Activated CD4-positive, CD25-positive, alpha-beta regulatory T cell treated with anti-CD3 and anti-CD28 coated beads, Interleukin-2, amount 50 U/mL, for 72 hours (primary cell): ENCODE measurements around the gene FAM168A.
"Not testable (repeated sequence)": the region's sequence is repeated elsewhere in the genome, so short reads cannot be mapped to it uniquely, and the experiment has no call there.

Experiments
- DNase-seq: peaks from one replicate; pipeline ENCODE4 v3.0.0; 2021

Gene FAM168A

DNA sequence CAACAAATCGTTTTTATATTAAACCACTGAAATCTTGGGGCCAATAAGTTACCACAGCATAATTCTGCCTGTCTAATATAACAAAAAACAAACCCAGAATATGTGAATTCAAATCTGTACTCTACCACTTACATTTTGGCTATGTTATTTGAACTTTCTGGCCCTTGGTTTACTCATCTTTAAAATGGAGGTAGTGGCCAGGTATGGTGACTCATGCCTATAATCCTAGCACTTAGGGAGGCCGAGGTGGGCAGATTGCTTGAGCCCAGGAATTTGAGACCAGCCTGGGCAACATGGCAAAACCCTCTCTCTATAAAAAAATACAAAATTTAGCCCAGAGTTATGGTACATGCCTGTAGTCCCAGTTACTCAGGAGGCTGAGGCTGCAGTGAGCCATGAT is 84.2 kb downstream of the FAM168A start:
- no peak for DNase-seq

GRCh38 chr11:73510877-73511276 is 87.0 kb downstream of the FAM168A start:
- DNase-seq: no peak

GRCh38 chr11:73510106-73510505 is 87.8 kb downstream of the FAM168A start:
- no peak for DNase-seq

- no peak for DNase-seq
Observed at GRCh38 chr11:73509188-73509587, 88.7 kb downstream of the FAM168A start.

DNA sequence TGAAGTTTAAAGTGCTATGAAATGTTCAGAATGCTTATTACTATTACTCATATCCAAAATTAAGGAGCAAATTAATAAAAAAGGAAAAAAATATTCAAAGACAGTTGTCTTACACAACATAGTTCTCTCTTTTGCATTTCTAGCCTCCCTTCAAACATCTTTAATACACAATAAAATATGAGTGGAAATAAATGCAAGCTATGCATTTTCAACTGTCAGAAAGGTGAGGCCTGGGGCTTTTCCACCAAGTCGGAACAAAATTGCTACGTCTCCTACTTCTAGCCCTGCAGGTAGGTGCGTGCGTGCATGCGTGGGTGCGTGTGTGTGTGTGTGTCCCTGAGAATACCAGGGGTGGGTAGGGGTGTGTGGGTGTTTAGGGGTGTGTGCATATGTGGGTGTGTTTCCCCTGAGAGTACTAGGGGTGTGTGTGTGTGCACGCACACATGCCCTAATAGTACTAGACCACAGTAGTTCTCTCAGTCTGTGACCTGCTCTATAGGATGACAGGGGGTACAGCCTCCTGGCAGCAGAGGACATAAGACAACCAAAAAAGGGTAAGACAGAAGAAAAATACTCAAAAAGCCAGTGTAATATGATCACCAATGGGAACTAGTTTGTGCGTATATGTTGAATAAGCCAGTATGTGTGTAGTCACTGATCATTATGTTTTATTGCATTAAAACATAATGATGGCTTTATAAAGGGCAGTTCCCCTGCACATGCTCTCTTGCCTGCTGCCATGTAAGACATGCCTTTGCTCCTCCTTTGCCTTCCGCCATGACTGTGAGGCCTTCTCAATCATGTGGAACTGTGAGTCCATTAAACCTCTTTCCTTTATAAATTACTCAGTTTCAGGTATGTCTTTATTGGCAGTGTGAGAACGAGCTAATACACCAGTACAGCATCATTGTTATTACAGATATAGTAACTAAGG is 89.4 kb downstream of the FAM168A start:
- DNase-seq: no peak

DNA sequence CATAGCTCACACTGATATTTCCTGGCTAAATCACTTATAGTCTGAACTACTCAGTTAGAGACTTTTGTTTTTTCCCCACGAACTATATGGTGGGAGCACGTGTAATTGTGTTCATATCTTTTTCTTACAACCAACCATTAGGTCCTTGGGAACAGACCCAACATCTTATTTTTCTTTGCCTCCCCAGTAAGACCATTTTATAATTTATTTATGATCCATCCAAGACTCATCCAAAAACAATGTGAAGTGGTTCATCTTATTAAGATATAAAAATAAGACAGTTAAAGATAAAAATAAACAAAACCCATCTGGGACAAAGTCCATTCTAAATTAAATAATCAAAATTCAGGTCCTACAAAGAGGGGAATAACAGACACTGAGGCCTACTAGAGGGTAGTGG is 90.8 kb downstream of the FAM168A start:
- no peak for DNase-seq

DNA sequence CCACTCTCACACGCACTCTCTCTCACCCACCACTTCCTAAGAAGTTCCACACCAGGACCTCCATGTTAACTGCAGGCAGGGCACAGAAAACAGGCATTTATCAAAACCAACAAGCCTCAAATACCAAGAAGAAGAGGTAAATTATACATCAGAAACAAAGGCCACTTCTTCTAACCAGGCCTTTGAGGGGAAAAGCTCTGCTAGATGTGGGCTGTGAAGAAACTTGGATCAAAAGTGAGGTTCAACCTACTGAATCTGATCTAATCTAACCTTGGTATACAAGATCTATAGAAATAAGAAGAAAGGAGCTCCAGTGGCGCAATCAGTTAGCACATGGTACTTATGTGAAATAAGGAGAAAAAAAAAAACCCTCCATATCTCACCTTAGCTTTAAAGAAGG is 91.9 kb downstream of the FAM168A start:
- no peak for DNase-seq

- no peak for DNase-seq
Observed at GRCh38 chr11:73498343-73498742, 99.6 kb downstream of the FAM168A start.

- no peak for DNase-seq
Observed at GRCh38 chr11:73496134-73496533, 101.8 kb downstream of the FAM168A start.

DNA sequence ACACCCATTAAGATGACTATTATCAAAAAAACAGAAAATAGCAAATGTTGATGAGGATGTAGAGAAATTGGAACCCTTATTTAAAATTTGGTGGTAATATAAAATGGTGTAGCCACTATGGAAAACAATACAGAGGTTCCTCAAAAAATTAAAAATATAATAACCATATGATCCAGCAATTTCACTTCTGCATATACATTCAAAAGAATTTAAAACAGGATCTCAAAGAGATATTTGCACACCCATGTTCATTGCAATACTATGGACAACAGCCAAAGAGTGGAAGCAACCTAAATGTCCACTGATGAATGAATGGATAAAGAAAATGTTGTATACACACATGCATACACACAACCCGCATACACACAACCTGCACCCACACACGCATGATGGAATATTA is 102.2 kb downstream of the FAM168A start:
- no peak for DNase-seq

GRCh38 chr11:73493956-73494598 is 103.8 kb downstream of the FAM168A start:
- no peak for DNase-seq

- no peak for DNase-seq
Observed at GRCh38 chr11:73481626-73482025, 116.3 kb downstream of the FAM168A start.

DNA sequence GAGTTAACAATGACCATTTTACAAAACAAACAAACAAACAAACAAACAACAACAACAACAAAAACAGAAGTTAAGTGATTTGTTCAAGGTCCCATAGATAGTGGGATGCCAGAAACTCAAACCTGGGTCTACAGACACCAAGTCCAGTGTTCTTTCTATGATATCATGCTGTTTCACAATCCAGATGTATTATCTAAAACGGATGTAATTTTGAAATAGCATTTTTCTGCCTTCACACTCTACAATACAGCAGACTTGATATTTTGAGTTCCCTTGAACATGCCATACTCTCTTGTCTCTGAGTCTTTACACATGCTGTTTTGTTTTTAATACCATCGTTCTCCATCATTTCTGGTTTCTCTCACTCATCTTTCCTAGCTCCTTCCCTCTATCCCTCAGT is 117.2 kb downstream of the FAM168A start:
- DNase-seq: no peak

GRCh38 chr11:73478737-73479347 is 119.1 kb downstream of the FAM168A start:
- no peak for DNase-seq

GRCh38 chr11:73477518-73477917 is 120.4 kb downstream of the FAM168A start:
- DNase-seq: no peak

- DNase-seq: no peak
Observed at GRCh38 chr11:73475549-73476095, 122.3 kb downstream of the FAM168A start.

GRCh38 chr11:73473252-73473651 is 124.7 kb downstream of the FAM168A start:
- no peak for DNase-seq

- not testable (repeated sequence) for DNase-seq
Observed at GRCh38 chr11:73470036-73470612, 127.8 kb downstream of the FAM168A start.

- no peak for DNase-seq
Observed at GRCh38 chr11:73469401-73469800, 128.5 kb downstream of the FAM168A start.

- DNase-seq: no peak
Observed at GRCh38 chr11:73468590-73469161, 129.2 kb downstream of the FAM168A start.

GRCh38 chr11:73467505-73467904 is 130.4 kb downstream of the FAM168A start:
- DNase-seq: no peak

DNA sequence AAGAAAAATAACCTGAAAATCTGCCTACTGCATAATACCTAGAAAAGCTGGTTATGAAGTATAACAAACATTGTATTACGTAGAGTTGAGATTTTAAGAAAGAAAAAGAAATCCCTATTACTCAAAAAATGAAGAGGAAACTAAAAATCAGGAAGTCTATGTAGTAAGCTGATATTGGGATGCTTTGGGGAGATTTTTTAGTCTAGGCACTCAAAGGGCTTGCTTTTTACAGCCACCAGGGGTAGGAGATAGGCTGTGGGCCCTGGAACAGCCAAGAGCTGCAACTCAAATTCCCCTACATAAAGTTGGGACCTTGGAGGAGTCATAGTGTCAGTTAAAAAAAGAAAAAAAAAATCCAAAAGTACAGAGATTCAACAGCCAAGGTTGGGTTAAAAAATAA is 131.3 kb downstream of the FAM168A start:
- no peak for DNase-seq

- DNase-seq: no peak
Observed at GRCh38 chr11:73465871-73466270, 132.0 kb downstream of the FAM168A start.
